Measurements from ENCODE around the gene PJVK. TPM values are rescaled to one million over a fixed set of nuclear protein-coding genes. Genes with fewer than 3 reads are reported as not detected.
A peak's percentile ranks its signal among the peaks of the same experiment; 100 is the strongest.

Gene PJVK
- total RNA-seq, 1 donor from 2014 or later: 0.91 TPM

DNA sequence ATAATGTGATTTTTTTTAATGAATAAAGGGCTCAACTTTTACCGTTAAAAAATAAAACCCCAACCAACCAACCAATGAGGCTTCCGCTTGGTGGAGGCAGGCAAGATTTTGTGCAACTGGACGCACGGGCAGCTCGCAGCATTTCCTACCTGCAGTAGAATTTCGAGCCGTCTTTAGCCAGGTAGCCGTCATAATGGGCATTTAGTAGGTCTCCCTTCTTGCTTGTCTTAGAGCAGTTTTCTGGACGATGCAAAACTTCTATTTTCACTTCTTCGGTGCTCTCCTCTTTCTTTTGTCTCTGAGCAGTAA lies 26.9 kb downstream of the PJVK start:
- Histone ChIP-seq H3K27me3 (ENCODE audit: low read depth) (no peaks in the 10 kb centered on the region), H3K4me3 (peak overlapping the region; percentile 83), H3K27ac (replicated peaks) (peak overlapping the region; percentile 90), H3K4me1 (peaks cover 64% of the 10 kb centered on the region), H3K9me3 (replicated peaks) (no peaks in the 10 kb centered on the region), H3K36me3 (no peaks in the 10 kb centered on the region)
- TF ChIP-seq, protein P1, sequence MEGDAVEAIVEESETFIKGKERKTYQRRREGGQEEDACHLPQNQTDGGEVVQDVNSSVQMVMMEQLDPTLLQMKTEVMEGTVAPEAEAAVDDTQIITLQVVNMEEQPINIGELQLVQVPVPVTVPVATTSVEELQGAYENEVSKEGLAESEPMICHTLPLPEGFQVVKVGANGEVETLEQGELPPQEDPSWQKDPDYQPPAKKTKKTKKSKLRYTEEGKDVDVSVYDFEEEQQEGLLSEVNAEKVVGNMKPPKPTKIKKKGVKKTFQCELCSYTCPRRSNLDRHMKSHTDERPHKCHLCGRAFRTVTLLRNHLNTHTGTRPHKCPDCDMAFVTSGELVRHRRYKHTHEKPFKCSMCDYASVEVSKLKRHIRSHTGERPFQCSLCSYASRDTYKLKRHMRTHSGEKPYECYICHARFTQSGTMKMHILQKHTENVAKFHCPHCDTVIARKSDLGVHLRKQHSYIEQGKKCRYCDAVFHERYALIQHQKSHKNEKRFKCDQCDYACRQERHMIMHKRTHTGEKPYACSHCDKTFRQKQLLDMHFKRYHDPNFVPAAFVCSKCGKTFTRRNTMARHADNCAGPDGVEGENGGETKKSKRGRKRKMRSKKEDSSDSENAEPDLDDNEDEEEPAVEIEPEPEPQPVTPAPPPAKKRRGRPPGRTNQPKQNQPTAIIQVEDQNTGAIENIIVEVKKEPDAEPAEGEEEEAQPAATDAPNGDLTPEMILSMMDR (IDR thresholded peaks at IDR 0.05; ENCODE audit: borderline replicate concordance): no peak
- intact Hi-C loops (cut with micrococcal nuclease): no loop called here
- DNase-seq: no peak

DNA sequence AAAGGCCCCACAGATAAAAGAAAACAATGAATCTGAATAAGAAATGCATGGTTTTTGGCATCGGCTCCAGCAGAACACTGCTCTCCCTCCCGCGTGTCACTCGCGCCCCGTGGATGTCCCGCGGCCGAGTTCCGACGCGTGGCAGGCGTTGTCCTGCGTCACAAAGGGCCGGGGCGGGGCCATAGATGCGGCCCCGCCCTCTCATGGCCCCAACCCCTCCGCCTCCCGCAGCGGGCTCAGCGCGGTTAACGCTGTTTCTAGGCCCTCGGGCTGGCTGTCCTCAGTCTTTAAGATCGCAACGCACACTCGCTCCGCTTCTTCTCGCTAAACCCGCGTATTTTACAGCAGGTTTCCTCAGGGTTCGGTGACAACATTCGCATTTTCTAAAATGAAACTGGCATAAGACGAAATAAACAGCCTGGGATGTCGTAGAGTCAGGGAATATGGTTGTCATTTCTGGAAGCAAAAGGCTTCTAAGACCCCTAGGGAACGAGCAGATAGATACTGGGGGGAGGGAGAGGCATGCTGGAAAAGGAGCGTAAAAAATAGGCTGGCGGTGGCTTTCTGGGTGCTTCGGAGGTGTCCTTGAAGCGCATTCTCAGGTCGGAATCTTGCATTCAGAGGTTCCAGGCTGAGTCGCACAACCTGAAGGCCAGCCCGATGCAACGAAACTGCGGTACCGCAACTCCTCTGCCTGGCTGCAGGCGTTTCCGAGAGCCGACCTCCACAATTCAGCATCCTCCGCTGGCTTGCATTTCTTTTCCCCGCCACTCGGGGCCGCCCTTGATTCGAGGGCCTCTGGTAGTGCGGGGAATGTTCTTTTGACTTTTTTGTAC lies 27.5 kb downstream of the PJVK start, which contains the start of gene FKBP7:
TSS of gene FKBP7 (minus strand) at position 162 of the 836 bp plus-strand sequence. CDS start at position 61, 101 bp downstream.
- TF ChIP-seq, protein P1 (IDR thresholded peaks at IDR 0.05; ENCODE audit: borderline replicate concordance): peak; percentile 74
- DNase-seq: peak; percentile 89
- Histone ChIP-seq H3K4me1 (peaks cover 69% of the 10 kb centered on the region), H3K4me3 (peak within 1 kb of the TSS; percentile 83), H3K27me3 (ENCODE audit: low read depth) (no peaks in the 10 kb centered on the region), H3K36me3 (no peaks in the 10 kb centered on the region), H3K9me3 (replicated peaks) (no peaks in the 10 kb centered on the region), H3K27ac (replicated peaks) (peak within 1 kb of the TSS; percentile 90)
- intact Hi-C loops (cut with micrococcal nuclease): no loop called here

DNA sequence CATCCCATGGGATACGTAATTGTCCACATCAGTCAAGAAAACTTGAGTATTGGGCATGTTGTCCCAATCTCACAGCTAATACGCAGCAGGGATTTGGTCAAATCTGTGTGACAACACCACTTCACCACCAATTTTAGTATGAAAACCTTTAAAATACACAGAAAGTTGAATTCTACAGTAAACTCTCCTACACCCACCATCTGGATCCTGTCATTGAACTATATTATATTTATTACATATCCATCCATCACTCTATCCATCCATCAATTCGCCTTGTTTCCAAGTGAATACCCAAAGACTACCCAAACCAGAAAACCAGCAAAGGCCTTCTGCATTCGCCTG lies 28.1 kb downstream of the PJVK start:
- intact Hi-C loops (cut with micrococcal nuclease): no loop called here

DNA sequence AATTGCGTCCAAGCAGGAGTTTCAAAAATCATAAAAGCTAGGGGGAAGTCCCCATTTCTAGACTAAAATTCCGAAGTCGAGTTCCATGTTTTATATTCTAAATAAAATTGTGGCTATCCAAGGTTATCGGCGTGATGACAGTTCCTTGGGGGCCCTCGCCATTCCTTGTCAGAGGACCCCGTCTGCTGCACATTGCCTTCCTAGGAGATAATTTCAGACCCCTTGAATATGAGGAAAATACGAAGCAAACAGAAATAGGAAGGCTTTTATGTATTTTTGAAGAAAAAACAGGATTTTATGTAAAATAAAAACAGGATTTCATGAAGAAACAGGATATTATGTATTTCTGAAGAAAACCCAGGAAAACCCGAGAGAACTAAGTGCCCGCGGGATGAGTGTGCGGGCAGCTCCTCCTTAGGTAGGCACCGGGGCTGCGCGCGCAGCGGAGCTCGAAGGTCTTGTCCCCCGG lies 28.6 kb downstream of the PJVK start:
- no peaks in the 10 kb centered on the region for H3K9me3 ChIP-seq (replicated peaks)
- no peaks in the 10 kb centered on the region for H3K27me3 ChIP-seq (ENCODE audit: low read depth)
- no peaks in the 10 kb centered on the region for H3K36me3 ChIP-seq
- intact Hi-C loops (cut with micrococcal nuclease): no loop called here
- no peak for DNase-seq
- H3K4me3 ChIP-seq: peak overlapping the region; percentile 83
- peak overlapping the region; percentile 90 for H3K27ac ChIP-seq (replicated peaks)
- H3K4me1 ChIP-seq: peaks cover 72% of the 10 kb centered on the region
- TF ChIP-seq, protein P1 (IDR thresholded peaks at IDR 0.05; ENCODE audit: borderline replicate concordance): no peak

More for the DNA sequence above, 28.1 kb downstream of the PJVK start:
- peaks cover 70% of the 10 kb centered on the region for H3K4me1 ChIP-seq
- no peaks in the 10 kb centered on the region for H3K36me3 ChIP-seq
- peak overlapping the region; percentile 90 for H3K27ac ChIP-seq (replicated peaks)
- no peaks in the 10 kb centered on the region for H3K9me3 ChIP-seq (replicated peaks)
- peak overlapping the region; percentile 83 for H3K4me3 ChIP-seq
- H3K27me3 ChIP-seq (ENCODE audit: low read depth): no peaks in the 10 kb centered on the region
- TF ChIP-seq, protein P1 (IDR thresholded peaks at IDR 0.05; ENCODE audit: borderline replicate concordance): no peak
- DNase-seq: no peak

DNA sequence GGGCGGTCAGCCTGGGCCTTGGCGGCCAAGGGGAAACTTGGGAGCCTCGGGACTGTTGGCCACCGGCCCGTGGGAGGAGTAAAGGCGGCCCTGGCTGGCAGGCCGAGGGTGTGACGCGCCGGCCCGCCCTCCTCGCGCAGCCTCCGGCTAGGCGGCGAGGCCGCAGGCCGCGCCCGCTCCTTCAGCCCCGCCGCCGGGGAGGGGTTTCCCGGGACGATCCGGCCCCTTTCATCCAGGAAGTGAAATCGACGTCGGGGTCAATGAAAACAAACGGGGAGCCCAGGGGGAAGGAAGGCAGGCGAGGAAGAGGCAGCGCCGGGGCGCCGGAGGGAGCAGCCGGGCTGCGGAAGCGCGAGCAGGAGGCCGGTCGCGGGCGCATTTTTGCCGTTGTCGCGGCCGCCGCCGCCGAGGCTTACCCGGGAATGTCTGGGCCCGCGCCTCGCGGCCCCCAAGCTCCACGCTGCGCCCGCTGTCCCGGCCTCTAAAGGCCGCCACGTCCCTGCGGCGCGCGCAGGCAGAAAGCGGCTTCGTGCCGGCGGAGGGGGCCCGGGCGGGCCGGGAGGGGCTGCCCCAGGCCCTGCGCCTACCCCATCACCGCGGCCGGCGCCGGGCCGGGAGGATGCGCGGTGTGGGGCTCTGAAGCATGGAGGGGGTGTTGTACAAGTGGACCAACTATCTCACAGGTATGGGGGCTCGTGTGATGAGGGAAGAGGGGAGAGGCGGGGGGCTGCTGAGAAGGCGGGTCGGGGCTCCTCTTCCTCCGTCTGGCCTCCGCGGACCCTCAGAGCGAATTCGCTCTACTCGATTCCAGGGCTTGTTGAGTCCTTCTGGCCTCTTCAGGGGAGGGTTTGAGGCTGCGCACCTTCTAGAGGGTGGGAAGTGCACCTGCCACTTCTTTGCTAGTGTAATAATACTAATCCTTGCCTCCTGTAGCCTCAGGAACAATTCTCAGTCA lies 29.3 kb downstream of the PJVK start, which contains the start of gene PLEKHA3:
TSS of gene PLEKHA3 (plus strand) at position 231 of the 955 bp plus-strand sequence. CDS start at position 644, 413 bp downstream.
- no peaks in the 10 kb centered on the region for H3K27me3 ChIP-seq (ENCODE audit: low read depth)
- DNase-seq: peak; percentile 97
- H3K4me3 ChIP-seq: peak within 1 kb of the TSS; percentile 83
- peaks cover 79% of the 10 kb centered on the region for H3K4me1 ChIP-seq
- intact Hi-C loops (cut with micrococcal nuclease): no loop called here
- no peaks in the 10 kb centered on the region for H3K9me3 ChIP-seq (replicated peaks)
- TF ChIP-seq, protein P1 (IDR thresholded peaks at IDR 0.05; ENCODE audit: borderline replicate concordance): no peak
- H3K27ac ChIP-seq (replicated peaks): peak within 1 kb of the TSS; percentile 90
- H3K36me3 ChIP-seq: no peaks in the 10 kb centered on the region
